H1 (cell line): ENCODE measurements around the gene PYGL.

Experiments used
- CTCF ChIP-seq, 3 experiments: IDR thresholded peaks; 1 replicate in 2 of 3; 2 replicates in 1 of 3; pipeline versions ENCODE4 v1.5.1 to v1.6.1; 2011; ENCODE audit warnings: low read length in 3 of 3, mild to moderate bottlenecking in 3 of 3, inconsistent platforms in 2 of 3, low read depth in 1 of 3, moderate library complexity in 1 of 3; ENCODE audit not compliant: insufficient read depth in 1 of 3; ENCODE audit errors: control extremely low read depth in 1 of 3
- HDAC6 ChIP-seq: IDR thresholded peaks from one replicate; pipeline ENCODE4 v1.7.1; 2012; ENCODE audit warnings: low read depth, mild to moderate bottlenecking, inconsistent platforms, low read length, moderate library complexity
- KDM5A ChIP-seq: fragments of 200-600 bp; IDR thresholded peaks from 2 replicates; pipeline ENCODE4 v1.7.1; 2012; ENCODE audit warnings: mild to moderate bottlenecking, low read length, inconsistent platforms, mixed read lengths
- SP2 ChIP-seq: IDR thresholded peaks from 2 replicates; pipeline ENCODE4 v1.6.1; 2012; ENCODE audit warnings: mild to moderate bottlenecking, low read length, inconsistent platforms
- ZNF274 ChIP-seq: IDR thresholded peaks from 2 replicates; pipeline ENCODE4 v1.7.0; 2012; ENCODE audit warnings: low read length, borderline replicate concordance; ENCODE audit errors: extremely low read depth

DNA sequence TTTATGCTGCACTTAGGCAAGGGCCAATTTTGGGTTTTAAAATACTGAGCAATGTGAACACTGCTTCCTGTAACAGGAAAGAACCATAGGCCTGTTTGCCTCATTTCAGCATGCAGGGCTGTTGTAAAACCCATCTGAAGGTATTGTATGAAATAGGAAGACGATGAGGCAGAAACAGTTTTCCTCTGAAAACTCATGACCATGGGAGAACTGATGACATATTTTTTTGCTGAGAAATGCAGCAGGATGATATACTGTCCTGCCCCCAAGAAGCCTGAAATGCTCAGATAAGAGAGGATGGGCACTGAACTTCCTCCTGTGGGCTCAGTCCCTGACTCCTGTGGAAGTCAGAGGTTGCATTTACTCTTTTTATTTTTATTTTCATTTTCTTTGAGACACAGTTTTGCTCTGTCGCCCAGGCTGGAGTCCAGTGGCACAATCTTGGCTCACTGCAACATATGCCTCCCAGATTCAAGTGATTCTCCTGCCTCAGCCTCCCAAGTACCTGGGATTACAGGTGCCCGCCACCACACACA is 17.4 kb downstream of the PYGL start:
- no peak for TF ChIP-seq SP2
- TF ChIP-seq CTCF (IDR thresholded peaks at IDR 0.05; ENCODE audit: control extremely low read depth in 1 of 3, insufficient read depth in 1 of 3, low read depth in 1 of 3, low read length in 3 of 3) = no peak
- no peak for TF ChIP-seq KDM5A
- TF ChIP-seq HDAC6 = no peak
- TF ChIP-seq ZNF274 = no peak
